Esophagus muscularis mucosa (tissue), 4 donors: ENCODE results near the gene NEDD8. TPM values are rescaled to one million over a fixed set of nuclear protein-coding genes. Genes with fewer than 3 reads are reported as not detected.

Source experiments
- DNase-seq: peaks from one replicate; pipeline ENCODE4 v3.0.0-alpha.2; 2017; ENCODE audit errors: extremely low spot score
- H3K27ac ChIP-seq, 4 donors: fragments of 200-600 bp; sonication (generic); replicated peaks in 1 of 4; 1 replicate in 3 of 4; 2 replicates in 1 of 4; pipeline ENCODE4 v1.5.1; 2016 to 2019; ENCODE audit warnings: mild to moderate bottlenecking in 1 of 4
- H3K27me3 ChIP-seq, 4 donors: fragments of 200-600 bp; sonication (generic); one replicate each; pipeline versions ENCODE4 v1.5.1 to v1.6.0; 2016 to 2019
- H3K36me3 ChIP-seq, 4 donors: fragments of 200-600 bp; sonication (generic); one replicate each; pipeline ENCODE4 v1.5.1; 2016 to 2019
- H3K4me1 ChIP-seq, 4 donors: fragments of 200-600 bp; sonication (generic); one replicate each; pipeline ENCODE4 v1.5.1; 2016 to 2019
- H3K4me3 ChIP-seq, 4 donors: fragments of 200-600 bp; sonication (generic); 1 replicate in 2 of 4; 2 replicates in 2 of 4; pipeline ENCODE4 v1.5.1; 2016 to 2019; ENCODE audit warnings: mild to moderate bottlenecking in 4 of 4, moderate library complexity in 1 of 4
- H3K9me3 ChIP-seq, 4 donors: fragments of 200-600 bp; sonication (generic); 1 replicate in 3 of 4; 2 replicates in 1 of 4; pipeline ENCODE4 v1.5.1; 2016 to 2019
- EP300 ChIP-seq: sonication (generic); formaldehyde crosslinking; IDR thresholded peaks from one replicate; pipeline ENCODE4 v1.6.1; 2017; ENCODE audit warnings: antibody characterized with exemption
- POLR2A ChIP-seq: fragments of 450-650 bp; IDR thresholded peaks from one replicate; pipeline ENCODE4 v1.6.1; 2017; ENCODE audit warnings: antibody characterized with exemption, moderate library complexity, mild to moderate bottlenecking, low read depth
- POLR2AphosphoS5 ChIP-seq, 2 donors: sonication (generic); formaldehyde crosslinking; IDR thresholded peaks; one replicate each; pipeline ENCODE4 v1.6.1; 2017; ENCODE audit warnings: antibody characterized with exemption in 2 of 2
- WGBS: methylation state at CpG from one replicate; pipeline ENCODE4 v1.1.5; 2018; 5-methylcytosine and 5-hydroxymethylcytosine counted together
- intact Hi-C: fragments of 100-400 bp; cut with DNase I; formaldehyde crosslinking; loops from one replicate; pipeline ENCODE4 v1.15.1; 2023
- total RNA-seq, 4 donors: library from RNA; depleted of rRNA; stranded (reverse); fragments of >200 nt; gene quantifications; one replicate each; pipeline versions ENCODE4 v1.1.0 to v1.2.1, GENCODE V29; 2016
- TF ChIP-seq, protein P1 (sequence below), 3 experiments: fragments of 200-600 bp in 2 of 3; fragments of 450-650 bp in 1 of 3; sonication (generic) in 2 of 3; IDR thresholded peaks; one replicate each; pipeline ENCODE4 v1.5.1; 2017 to 2019; ENCODE audit warnings: antibody characterized with exemption in 3 of 3, mild to moderate bottlenecking in 2 of 3, moderate library complexity in 1 of 3

NEDD8 gene
- total RNA-seq, 4 donors from 2014 or later: 117 to 152 (median 131) TPM

DNA sequence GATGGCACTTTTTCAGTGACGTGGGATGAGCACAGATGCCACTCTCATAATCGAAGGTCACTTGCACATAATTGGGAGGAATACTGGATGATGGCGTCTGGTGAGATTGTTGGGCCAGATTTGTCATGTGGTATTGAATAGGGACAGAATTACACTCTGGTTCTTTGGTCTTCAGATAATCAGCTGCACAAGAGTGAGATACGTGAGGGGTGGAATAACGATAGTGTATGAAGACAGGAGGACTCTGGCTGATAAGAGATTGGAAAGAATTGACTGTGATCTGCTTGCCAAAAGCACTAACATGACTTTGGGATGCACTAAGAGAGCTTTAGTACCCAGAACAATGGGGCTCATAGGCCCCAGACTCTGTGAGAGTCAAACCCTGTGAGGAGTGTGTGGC, 46.3 kb upstream of the NEDD8 start:
- H3K27me3 ChIP-seq: no peaks in the 10 kb centered on the region
- 97% methylated on average over 5 of the region's 5 CpGs for WGBS
- H3K4me3 ChIP-seq: no peak overlapping the region
- no peak for DNase-seq
- TF ChIP-seq, protein P1, sequence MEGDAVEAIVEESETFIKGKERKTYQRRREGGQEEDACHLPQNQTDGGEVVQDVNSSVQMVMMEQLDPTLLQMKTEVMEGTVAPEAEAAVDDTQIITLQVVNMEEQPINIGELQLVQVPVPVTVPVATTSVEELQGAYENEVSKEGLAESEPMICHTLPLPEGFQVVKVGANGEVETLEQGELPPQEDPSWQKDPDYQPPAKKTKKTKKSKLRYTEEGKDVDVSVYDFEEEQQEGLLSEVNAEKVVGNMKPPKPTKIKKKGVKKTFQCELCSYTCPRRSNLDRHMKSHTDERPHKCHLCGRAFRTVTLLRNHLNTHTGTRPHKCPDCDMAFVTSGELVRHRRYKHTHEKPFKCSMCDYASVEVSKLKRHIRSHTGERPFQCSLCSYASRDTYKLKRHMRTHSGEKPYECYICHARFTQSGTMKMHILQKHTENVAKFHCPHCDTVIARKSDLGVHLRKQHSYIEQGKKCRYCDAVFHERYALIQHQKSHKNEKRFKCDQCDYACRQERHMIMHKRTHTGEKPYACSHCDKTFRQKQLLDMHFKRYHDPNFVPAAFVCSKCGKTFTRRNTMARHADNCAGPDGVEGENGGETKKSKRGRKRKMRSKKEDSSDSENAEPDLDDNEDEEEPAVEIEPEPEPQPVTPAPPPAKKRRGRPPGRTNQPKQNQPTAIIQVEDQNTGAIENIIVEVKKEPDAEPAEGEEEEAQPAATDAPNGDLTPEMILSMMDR (IDR thresholded peaks at IDR 0.05): no peak
- TF ChIP-seq POLR2AphosphoS5 (IDR thresholded peaks at IDR 0.05): no peak
- TF ChIP-seq EP300: no peak
- TF ChIP-seq POLR2A: no peak
- intact Hi-C loops: no loop called here
- no peaks in the 10 kb centered on the region for H3K36me3 ChIP-seq
- no peak overlapping the region for H3K27ac ChIP-seq
- H3K4me1 ChIP-seq: peaks cover 0 to 16% (median 0%) of the 10 kb centered on the region in 4 donors
- H3K9me3 ChIP-seq: no peaks in the 10 kb centered on the region

DNA sequence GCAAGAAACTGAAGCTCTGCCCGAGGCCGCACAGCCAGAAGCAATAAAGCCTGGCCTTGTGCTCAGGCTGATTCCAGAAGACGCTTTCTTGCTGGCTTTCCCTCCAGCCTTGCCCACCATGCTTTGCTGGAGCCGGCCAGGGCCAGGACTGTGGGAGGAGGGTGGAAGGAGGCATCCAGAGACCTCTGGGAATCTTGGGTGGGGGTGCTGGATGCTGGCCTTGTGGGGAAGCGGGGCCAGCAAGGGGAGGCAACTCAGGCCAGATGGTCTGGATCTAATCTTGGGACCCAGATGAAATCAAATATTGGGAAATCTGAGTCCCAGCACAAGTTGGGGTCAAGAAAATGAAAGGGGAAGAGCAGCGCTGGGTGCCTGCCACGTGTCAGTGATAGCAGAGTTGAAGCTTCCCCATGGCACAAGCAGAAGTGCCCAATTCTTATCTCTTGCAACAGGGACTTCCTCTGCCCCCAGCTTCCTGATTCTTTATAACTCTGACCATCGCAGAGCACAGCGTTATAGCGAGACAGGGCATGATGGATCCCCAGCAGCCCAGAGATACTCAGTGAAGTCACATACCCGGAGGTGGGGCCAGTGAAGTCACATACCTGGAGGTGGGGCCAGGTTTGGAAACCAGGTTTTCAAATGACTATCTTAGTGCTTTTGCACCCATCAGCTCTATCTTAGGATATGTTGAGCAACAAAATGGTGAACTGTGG, 45.6 kb upstream of the NEDD8 start:
- Histone ChIP-seq H3K27ac (peak overlapping the region in 1 of 4 donors; percentile 10), H3K4me1 (peaks cover 0 to 16% (median 0%) of the 10 kb centered on the region in 4 donors), H3K4me3 (no peak overlapping the region), H3K36me3 (no peaks in the 10 kb centered on the region), H3K9me3 (no peaks in the 10 kb centered on the region), H3K27me3 (no peaks in the 10 kb centered on the region)
- TF ChIP-seq POLR2AphosphoS5 (IDR thresholded peaks at IDR 0.05): no peak
- TF ChIP-seq EP300: no peak
- TF ChIP-seq, protein P1 (IDR thresholded peaks at IDR 0.05): no peak
- TF ChIP-seq POLR2A: no peak
- WGBS: 83% methylated on average over 11 of the region's 11 CpGs
- DNase-seq: no peak
- intact Hi-C loops: no loop called here

DNA sequence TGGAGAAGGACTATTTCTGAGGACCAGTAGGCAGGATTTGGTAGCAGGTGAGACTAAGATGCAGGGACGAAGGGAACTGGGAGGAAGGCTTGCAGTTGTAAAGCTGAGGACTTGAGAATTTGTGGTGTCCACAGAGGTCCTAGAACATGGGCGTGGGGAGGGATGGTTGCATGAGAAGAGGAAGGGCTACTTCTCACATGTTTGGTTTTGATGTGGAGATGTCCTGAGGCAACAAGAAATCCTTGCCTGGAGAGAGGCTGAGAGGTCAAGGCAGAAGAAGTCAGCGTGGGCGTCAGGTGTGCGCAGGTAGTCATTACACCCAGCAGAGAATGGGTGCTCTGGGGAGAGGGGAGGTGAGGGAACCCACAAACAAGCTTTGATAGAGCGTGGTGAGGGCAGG, 44.9 kb upstream of the NEDD8 start:
- intact Hi-C loops: no loop called here
- H3K27ac ChIP-seq: no peak overlapping the region
- WGBS: 92% methylated on average over 6 of the region's 6 CpGs

DNA sequence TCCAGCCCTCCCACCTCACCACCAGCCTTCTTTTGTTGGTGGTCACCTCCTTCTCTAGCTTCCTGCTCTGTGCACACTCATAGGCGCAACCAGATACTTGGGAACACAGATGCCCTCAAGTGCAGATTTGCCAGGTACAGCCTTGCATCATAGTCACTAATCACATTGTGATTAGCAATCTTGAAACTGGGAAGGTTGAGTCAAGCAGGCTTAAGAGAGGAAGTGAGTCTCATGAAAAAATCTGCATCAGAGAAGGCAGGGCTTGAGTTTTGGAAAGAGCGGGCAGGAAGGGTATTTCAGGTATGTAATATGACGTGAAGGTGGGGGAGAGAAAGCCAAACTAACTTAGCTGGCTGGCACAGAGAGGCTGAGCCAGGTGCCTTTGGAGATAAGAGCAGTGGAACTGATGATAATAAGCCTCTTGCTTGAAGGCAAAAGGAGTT, 42.0 kb upstream of the NEDD8 start:
- no peak for DNase-seq
- 75% methylated on average over 3 of the region's 3 CpGs for WGBS
- Histone ChIP-seq H3K27ac (no peak overlapping the region), H3K27me3 (no peaks in the 10 kb centered on the region), H3K9me3 (no peaks in the 10 kb centered on the region), H3K4me1 (peaks cover 11 to 17% (median 13%) of the 10 kb centered on the region in 4 donors), H3K36me3 (peaks cover 0 to 11% (median 6%) of the 10 kb centered on the region in 4 donors), H3K4me3 (no peak overlapping the region)
- intact Hi-C loops: no loop called here
- TF ChIP-seq EP300 (no peak), POLR2AphosphoS5 (IDR thresholded peaks at IDR 0.05) (no peak), POLR2A (no peak)
- TF ChIP-seq, protein P1 (IDR thresholded peaks at IDR 0.05): no peak

More for the DNA sequence above, 44.9 kb upstream of the NEDD8 start:
- peaks cover under 1 to 19% (median 1%) of the 10 kb centered on the region in 4 donors for H3K4me1 ChIP-seq
- no peaks in the 10 kb centered on the region for H3K9me3 ChIP-seq
- H3K27me3 ChIP-seq: no peaks in the 10 kb centered on the region
- no peak overlapping the region for H3K4me3 ChIP-seq
- no peak for DNase-seq
- no peak for TF ChIP-seq POLR2A
- TF ChIP-seq POLR2AphosphoS5 (IDR thresholded peaks at IDR 0.05): no peak
- TF ChIP-seq EP300: no peak
- TF ChIP-seq, protein P1 (IDR thresholded peaks at IDR 0.05): no peak
- H3K36me3 ChIP-seq: no peaks in the 10 kb centered on the region
